DMS79 (cell line): ENCODE results near the gene WIPF2.

Source experiments
- DNase-seq: peaks from one replicate; lab custom pipeline; 2025; lab: John Stamatoyannopoulos, UW

WIPF2 gene

DNA sequence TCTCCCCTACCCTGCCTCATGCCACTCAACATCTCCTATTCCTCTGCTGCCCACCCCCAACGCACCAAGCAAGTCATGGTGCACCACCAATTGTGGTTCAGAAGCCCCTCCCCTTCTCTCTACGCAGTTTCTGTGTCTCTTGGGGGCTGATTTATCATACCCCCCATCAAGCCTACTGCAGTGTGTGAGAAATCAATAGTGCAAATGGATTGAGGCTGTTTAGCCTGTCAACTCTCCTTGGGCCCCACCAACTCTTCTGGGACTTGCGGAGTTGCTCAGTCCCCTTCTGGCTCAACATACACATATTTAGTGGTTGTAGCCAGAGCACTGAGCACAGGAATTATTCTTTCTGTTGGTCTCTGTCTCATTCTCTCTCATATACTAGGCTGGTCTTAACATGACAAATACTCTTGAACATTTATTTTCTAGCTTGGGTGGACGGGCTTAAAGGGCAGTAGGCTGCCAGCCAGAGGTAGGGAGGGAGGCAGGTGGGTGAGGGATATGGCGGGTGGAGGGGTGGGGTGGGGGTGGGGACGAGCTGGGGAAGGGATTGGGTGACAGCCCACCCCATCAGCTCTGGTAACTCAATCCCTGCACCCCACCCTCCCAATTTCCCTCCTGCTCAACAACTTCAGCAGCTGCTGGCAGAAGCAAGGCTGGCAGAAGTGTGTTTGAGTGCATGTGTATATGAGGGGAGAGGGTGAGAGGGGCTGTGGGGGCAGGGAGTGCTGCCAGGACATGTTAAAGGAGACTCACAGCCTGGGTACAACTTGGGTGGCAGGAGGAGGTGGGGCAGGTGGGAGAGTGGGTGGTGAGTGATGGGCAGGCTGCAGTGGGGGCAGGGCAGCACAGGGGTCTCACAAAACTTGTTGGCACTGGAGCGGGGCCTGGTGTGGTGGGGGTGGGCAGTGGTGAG lies 94.8 kb downstream of the WIPF2 start:
- peak; percentile 90 for DNase-seq

DNA sequence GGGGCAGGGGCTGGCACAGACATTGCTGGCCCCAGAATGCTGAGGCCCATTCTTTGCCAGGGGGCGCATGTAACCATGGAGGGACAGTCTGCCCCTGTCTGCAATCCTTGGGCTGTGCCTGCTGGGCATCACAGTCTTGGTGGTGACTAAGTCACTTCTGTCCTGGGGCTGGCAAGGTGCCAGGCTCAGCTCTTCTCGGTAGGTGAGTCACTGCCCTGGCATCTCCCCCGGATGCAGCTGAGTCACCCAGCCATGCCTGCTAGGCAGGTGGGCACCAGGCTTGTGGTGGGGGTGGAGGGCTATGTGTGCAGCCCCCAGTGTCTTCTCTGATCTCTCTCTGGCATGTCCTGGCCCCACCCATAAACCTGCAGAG lies 95.5 kb downstream of the WIPF2 start:
- DNase-seq, result peak; percentile 93

DNA sequence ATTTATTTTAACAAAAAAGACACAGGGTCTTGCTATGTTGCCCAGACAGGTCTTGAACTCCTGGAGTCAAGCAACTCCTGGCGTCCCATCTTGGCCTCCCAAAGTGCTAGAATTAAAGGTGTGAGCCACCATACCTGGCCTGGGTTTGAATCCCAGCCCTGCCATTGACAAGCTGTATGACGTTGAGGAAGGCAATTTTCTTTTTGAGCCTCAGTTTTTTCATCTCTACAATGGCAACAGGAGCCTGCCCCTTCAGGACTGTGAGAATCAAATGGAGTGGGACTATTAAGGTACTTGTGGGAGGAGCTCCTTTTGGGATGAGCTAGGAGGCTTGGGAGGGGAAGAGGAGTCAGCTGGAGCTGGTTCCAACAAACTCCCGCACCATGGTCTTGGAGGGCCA lies 96.1 kb downstream of the WIPF2 start:
- DNase-seq, result no peak

DNA sequence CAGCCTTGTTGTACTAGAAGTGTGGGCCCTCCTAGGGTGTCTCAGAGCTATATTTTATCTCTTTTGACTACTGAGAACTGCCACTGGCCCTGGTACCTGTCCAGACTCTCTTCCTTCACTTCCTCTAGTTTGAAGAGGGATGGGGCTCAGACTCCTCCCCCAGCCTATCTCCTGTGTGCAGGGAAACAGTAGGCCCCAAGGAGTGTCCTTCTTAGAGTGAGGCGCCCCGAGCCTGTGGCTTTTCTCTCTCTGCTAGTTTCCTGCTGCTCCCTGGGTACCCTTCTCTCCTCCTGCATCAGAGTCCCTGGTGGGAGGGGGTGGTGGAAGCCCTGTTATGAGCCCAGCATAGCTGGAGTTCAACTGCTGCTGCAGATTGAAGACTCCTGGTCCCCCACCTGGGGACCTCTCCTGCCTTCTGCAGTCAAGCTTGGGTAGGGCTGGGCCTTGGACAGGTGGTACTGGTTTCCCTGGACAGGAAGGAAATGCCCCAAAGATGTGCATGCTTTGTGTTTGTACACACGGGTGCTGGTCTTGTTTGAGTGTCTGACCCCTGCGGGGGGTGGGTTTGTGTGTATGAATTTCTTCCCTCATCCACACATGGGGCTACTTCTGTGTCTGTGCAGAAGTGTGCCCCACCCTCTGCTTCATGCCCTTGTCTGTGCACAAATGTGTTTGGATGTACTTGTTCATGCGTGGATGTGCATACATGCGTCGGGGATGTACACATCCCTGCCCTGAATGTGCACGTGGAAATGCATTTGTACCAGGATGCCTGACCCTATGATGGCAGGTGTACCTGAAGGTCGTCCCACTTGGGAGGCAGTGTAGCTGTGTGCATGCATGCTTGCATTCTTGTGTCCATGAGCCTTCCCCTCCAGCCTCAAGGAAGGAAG lies 96.8 kb downstream of the WIPF2 start:
- DNase-seq, result no peak

DNA sequence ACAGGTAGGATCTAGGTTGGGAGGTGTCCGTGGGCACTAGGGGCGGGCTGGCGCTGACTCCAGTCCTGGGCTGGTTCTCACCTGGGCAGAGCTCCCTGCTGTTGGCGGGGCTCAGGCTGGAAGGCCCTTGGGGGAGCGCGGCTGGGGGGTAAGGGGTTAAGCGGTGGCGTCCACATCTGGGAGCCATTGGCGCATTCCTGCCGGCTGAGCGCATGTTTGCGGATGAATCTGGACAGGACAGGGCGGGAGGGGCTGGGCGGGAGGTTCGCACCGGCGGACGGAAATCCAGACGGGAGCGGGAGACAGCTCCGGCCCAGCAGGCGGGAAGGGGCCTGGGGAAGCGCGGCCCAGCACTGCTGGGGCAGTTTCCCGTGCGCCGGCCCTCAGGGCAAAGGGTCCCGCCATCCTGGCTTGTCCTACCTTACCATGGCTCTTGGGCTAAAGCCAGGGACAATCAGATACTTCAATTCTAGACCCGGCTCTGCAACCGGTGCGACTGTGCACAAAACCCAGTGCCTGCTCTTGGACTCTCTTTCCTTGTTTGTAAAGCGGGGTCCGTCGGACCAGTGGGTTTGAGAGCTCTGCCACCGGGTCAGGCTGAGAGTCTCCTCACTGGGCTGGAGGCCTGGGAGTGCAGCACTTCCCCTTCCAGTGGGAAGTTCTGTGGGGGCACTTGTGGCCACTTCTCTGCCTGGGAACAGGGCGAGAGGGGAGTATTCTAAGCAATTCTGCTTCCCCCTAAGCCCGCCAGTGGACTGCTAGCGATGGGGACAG lies 97.7 kb downstream of the WIPF2 start:
- DNase-seq, result peak; percentile 25

DNA sequence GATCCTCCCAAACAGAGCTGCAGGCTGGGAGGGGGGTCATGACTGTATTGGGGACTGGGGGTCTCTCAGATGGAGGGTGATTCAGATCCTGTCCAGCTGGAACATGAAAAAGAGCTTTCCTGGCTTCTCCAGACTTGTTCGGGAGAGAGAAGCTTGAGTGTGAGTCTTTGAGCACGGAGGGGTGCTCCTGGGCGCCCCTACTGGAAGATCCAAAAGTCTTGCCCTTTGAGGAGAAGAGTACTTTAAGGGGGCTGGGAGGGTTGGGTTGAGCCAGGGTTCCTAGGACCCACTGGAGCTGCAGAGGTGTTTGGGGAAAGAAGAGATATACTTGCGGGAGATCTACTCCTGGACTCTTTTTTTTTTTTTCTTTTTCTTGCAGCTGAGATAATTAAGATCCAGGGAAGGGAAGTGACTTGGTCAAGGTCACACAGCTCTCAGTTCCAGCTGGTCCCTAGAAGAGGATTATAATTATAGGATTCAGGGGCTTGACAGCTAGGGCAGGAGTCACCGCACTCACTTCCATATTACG lies 98.3 kb downstream of the WIPF2 start:
- DNase-seq, result peak; percentile 36

DNA sequence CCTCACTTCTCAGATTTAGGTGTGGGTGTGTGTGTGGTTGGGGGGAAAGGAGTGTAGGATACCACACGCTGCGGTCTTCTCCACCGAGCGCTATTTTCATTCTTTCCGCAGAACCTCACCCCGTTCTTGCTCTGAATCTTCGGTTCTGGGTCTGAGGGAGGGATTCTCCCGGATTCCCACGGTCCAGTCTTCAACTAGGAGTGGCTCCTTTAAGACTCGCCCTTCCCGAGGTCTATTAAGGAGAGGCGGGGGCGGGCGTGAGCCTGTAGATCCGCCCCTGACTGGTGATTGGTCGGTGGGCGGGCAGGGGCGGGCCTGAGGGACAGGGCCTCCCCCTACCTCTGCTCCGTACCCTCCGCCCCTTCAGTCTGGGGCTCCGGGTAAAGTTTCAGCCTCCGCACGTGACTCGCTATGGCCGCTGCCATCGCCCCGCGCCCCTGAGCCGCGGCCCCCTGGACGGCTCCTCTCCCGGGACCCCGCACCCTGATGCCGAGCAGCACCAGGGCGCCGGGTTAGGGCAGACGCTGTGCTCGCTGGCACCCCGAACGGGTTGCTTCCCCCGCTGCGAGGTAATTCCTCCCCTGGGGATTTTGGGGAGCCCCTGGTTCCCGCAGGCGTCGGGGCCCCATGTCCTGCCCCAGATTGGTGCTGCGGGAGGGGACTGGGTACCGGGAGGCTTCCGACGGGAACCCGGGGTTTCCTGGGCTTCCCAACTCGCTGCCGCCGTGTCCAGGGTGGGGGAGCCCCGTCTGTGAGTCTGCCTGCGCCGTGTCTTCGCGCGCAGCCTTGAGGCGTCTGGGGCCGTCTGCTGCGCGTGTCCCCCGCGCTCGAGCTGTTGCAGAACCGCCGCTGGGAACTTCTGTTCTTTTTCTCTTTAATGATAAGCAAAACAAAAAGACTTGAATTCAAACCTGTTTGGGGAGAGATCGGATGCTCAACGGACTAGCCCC lies 99.1 kb downstream of the WIPF2 start:
- peak; percentile 88 for DNase-seq

DNA sequence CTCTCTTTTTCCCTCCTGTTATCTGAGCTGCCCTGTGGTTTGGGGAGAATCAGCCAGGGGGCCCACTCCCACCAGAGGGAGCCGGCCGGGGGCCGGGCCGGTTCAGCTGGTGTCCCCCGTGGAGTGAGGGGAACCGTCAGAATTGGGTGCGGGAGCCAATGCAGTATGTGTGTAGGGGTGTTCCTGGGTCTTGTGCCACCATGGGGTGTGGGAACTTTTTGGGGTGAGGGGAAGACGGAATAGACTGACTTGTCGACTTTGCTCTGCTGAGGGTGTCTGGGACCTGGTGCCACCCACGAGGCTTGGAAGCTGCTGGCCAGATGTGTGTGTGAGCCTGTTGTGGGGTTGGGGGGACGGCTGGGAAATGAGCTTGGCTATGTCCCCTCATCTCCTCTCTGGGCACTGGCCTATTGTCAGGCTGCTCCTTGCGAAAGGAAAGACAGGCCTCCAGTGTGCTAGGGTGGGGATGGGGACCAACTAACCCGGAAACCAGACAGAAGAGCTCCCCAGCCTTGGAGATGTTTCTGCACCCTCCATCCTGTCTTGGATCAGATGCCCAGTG lies 99.8 kb downstream of the WIPF2 start:
- DNase-seq, result no peak

DNA sequence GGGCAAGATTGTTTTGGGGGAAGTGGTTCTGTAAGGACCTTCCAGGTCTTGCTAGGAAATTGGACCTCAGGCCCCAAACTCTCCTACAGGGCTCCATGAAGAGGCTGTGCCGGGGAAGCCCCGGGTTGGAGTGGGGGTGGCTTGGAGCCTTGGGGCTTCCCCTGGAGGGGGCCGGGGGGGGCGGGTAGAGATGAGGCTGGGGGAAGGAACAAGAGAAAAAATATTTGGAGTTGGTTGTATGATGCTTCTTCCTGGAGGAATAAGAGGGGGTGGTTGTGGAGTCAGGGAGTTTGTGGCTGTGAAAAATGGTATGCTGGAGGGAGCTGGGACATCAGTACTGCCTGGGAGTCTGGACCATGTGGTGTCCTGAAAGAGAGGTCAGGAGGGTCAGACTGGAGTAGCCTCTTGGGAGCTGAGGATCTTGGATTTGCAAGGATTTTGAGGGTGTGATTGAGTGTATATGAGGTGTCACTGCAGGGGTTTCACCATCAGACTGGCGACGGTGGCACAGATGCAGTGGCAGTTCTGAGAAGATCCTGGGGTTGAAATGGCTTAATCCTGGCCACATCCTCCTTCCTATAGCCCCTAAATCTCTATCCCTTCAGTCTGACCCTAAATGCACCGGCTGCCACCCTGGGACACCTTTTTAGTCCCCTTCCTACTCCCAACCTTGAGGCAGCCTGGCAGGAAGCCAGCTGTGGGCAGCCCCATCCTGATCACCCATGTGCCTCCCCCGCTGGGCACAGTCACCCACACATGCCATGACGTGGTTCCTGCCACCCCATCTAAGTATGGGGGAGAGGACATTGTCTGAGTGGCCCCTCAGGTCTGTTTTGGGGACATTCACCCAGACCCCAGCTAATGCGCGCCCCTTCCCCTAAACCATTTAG lies 100.8 kb downstream of the WIPF2 start:
- DNase-seq, result no peak

DNA sequence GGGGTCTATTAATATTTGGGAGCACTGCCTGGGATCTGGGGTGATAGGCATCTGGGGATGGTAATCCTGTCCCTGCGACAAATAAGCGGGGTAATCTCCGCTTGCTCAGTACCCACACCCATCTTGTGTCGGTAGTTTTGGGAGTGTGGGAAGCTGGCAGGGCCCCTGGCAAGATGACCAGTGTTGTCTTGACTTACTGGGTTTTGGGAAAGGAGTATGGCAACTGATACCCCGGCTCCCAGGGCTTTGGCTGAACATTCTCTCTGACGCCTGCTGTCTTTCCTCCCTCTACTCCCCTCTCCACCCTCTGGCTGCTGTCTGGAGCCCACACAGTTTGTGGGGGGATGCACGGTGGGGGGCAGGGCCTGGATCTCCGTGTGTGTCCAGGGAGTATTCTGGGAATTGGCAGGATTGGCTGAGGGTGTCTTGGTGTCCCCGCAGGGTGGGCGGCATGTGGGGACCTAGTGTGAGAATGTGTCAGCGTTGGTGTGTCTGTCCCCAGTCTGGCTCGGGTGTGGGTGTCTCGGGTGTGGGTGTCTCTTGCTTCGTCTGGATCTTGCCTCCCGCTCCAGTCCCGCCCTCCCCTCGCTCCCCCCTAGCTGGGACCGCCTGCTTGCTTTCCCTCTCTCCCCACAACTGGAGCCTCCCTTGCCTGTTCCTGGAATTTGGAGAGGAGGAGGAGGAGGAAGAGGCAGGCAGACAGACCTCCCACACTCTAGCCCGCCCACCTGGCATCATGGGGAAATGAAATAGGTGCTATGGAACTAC lies 101.8 kb downstream of the WIPF2 start:
- no peak for DNase-seq

DNA sequence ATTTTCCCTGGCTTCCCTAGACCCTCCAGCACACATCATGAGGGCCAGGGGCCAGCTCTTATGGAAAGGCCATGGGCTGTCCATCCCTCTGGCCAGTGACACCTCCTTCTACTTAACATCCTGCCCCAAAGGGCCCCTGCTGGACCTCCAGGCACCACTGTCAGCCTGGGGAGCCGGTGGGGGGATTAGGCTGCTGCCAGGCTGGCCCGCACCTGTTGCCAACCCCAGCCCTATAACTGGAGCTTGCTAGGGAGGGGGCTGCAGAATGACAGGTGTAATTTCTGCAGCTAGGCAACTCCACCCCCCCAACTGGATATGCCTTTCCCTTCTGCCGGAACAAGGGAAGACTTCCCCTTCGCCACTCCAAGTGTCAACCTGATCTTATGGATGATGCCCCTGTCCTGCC lies 102.4 kb downstream of the WIPF2 start:
- no peak for DNase-seq

DNA sequence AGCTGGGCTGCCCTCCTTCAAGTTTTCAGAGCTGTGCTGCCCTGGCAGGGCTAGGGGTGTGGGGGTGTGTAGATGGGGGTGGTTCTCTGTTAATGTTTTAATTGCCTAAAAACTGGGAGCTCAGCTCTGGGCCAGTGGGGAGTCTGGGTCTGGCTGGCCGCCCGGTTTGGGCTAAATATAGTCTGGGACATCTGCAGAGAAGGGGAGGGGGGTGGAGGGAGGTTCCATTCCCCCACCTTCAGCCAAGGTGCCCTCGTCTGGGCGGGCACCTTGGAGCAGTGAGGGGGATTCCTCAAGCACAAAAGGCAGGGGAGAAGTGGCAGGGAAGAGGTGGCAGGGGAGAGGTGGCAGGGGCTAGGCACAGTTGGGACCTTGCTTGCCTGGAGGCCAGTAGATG lies 102.9 kb downstream of the WIPF2 start:
- no peak for DNase-seq

DNA sequence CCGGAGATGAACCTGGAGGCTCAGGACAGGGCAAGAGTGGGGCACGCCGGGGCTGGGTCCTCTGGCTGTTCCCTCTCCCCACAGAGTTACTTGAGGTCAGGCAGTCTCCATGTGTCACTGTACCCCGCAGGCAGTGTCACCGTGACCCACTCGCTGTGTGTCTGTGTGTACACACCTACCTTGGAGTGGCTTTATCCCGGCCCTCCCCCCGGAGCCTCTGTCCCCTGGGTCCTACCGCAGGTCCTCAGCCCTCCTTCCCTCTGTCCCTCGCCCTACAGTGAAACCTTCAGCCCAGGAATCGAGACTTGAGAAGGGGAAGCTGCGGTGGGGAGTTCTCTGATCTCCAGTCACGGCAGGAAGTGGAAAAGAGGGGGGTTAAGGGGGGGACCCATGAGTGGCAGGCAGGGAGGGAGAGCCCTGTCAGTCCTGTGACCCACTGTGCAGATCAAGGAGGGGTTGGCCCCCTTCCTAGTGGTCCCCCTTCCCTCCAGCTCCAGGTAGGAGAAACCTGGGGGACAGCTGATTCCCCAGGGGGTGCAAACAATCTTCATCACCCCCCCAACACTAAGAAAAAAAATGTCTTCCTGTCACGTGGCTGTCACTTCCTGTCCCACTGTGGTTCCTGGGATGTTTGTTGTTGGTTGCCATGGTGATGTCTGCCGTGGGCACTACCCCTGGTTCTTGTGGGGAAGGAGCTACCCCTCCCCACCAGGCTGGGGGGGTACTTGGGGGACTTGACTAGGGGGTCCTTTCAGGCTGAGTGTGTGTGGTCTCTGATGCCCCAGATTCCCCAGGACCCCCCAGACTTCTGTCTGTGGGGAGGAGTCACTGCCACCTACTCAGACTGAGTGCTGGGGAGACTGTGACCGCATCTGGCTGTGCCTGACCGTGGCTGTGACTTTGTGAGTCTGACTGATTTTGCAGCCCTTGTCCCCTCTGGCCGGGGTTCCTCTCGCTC lies 103.5 kb downstream of the WIPF2 start:
- peak; percentile 17 for DNase-seq

DNA sequence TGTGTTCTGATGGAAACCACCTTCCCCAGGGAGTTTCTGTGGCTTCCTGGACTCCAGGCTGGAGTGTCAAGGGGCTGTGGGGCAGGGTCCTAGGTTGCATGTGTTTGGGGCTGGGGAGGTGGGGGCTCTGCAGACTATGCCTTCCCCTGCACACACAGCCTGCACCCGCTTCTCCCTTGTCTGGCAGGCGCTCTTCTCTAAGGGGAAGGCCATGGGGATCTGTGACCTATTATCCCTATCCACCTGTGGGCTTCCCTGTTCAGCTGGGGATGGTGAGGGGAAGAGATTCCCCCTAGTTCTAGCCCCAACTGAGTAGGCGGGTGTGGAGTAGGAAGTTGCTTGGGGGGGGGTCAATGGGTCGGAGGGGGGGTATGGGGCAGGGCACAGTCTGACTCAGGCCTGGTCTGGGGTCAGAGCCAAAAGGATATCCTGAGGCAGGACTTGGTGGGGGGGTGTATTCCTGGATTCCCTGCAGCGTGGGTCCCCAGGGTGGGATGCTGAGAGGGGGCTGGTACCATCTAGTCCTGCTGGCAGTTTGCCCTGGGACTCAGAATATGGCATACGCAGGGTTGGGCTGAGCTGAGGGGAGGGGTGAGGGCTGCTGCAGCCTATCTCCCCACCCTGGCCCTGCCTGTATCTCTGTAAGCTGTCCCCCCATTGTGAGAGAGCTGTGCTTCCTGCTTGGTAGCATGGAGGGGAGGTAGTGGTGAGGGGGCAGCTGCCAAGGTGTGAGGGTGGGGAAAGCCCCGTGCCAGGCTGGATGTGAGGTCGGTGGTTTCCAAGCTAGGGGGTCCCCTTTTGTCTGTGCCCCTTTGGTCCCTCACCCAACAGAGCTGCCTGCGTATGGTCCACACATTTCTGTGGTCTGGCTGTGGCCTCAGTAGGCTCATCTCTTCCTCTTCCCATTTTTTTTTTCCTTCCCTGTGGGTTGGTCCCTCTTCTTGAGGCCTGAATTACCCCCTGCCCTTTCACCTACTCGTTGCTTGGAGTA lies 104.6 kb downstream of the WIPF2 start:
- DNase-seq, result no peak

DNA sequence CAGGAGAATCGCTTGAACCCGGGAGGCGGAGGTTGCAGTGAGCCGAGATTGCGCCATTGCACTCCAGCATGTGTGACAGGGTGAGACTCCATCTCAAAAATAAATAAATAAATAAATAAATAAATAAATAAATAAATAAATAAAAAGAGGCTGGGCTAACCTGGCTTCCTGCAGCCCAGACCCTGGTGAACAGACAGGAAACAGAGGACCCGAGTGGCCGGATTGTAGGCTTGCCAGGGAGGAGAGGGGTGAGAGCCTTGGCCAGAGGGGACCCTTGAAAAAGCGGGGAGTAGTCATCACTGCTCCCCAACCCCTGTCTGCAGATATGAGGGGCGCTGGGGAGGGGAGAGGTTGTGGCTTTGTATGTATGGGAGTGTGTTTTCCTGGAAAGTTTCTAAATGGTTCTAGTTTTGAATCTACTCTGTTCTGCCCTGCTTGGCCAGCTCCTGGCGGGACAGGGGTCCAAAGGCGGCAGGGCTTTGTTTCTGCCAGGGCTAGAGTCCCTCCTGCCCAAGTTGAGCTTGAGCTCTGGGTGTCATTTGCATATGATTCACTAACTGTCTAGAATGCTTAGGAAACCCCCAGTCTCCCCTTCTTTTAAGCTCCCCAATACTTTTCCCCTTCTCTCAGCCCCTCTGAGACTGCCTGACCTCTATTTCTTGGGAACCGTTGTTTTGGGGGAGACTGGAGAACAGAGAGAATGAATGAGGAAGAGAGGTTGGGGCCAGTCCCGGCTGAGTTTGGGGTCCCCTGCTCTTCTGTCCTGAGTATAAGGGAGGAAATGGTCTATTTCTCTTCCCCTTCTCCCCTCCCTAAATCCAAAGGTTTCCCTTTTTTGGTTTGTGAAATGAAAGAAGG lies 106.3 kb downstream of the WIPF2 start:
- no peak for DNase-seq
